MM.1S (cell line): ENCODE measurements around the gene CFAP69.

Source experiments
- CTCF ChIP-seq: fragments of 300-600 bp; sonication (generic); IDR thresholded peaks from 2 replicates; pipeline ENCODE4 v1.5.1; 2016; ENCODE audit warnings: antibody characterized with exemption, low read length, mixed read lengths
- EZH2 ChIP-seq: fragments of 300-600 bp; sonication (generic); optimal IDR thresholded peaks from 2 replicates; pipeline ENCODE3; 2017; ENCODE audit warnings: low read depth, mild to moderate bottlenecking, antibody characterized with exemption, low read length, mixed read lengths
- EZH2phosphoT487 ChIP-seq: fragments of 300-600 bp; sonication (generic); IDR thresholded peaks from 2 replicates; pipeline ENCODE4 v1.6.1; 2018; ENCODE audit warnings: antibody characterized with exemption, low read length

GRCh38 chr7:90246171-90246570, 1.2 kb downstream of the CFAP69 start:
- TF ChIP-seq CTCF (no peak), EZH2 (no peak), EZH2phosphoT487 (no peak)
